HepG2 (cell line): ENCODE measurements around the gene PCBP4. TPM values are rescaled to one million over a fixed set of nuclear protein-coding genes. Genes with fewer than 3 reads are reported as not detected.

Experiments used
- ARHGAP35 ChIP-seq: sonication (generic); formaldehyde crosslinking; IDR thresholded peaks from 2 replicates; pipeline ENCODE4 v1.9.0; 2022; ENCODE audit warnings: mild to moderate bottlenecking, inconsistent platforms, moderate library complexity, missing genetic modification reagents, borderline replicate concordance
- CBX5 ChIP-seq: sonication (generic); formaldehyde crosslinking; IDR thresholded peaks from 2 replicates; pipeline ENCODE4 v1.4.0; 2020; ENCODE audit warnings: missing genetic modification reagents, borderline replicate concordance
- EZH2 ChIP-seq: conservative IDR thresholded peaks from 2 replicates; pipeline ENCODE4 v1.6.1; 2012; ENCODE audit warnings: mild to moderate bottlenecking, low read depth, low read length, moderate library complexity
- GLI4 ChIP-seq: sonication (generic); formaldehyde crosslinking; IDR thresholded peaks from 2 replicates; pipeline ENCODE4 v1.5.1; 2020; ENCODE audit warnings: missing genetic modification reagents, mild to moderate bottlenecking, moderate library complexity, borderline replicate concordance
- MTA1 ChIP-seq: sonication (generic); formaldehyde crosslinking; IDR thresholded peaks from 2 replicates; pipeline ENCODE4 v1.4.0; 2020; ENCODE audit warnings: missing genetic modification reagents, mild to moderate bottlenecking, borderline replicate concordance
- NFKBIZ ChIP-seq: IDR thresholded peaks from 2 replicates; pipeline ENCODE4 v1.6.1; 2018; ENCODE audit warnings: missing genetic modification reagents, missing compliant biosample characterization
- PCBP1 ChIP-seq: fragments of 200-400 bp; formaldehyde crosslinking; IDR thresholded peaks from 2 replicates; pipeline ENCODE4 v1.6.1; 2017; ENCODE audit warnings: mild to moderate bottlenecking, low read depth, low read length, borderline replicate concordance
- SMAD1 ChIP-seq: sonication (generic); formaldehyde crosslinking; IDR thresholded peaks from 2 replicates; pipeline ENCODE4 v1.4.0; 2020; ENCODE audit warnings: missing genetic modification reagents, low read depth, mild to moderate bottlenecking, borderline replicate concordance
- SRY ChIP-seq: sonication (generic); formaldehyde crosslinking; IDR thresholded peaks from 2 replicates; pipeline ENCODE4 v1.8.0; 2022; ENCODE audit warnings: mild to moderate bottlenecking, missing genetic modification reagents
- TEAD3 ChIP-seq: optimal IDR thresholded peaks from 2 replicates; pipeline ENCODE3; 2016; ENCODE audit warnings: borderline replicate concordance
- TRAFD1 ChIP-seq: sonication (generic); formaldehyde crosslinking; IDR thresholded peaks from 2 replicates; pipeline ENCODE4 v1.5.1; 2020; ENCODE audit warnings: missing genetic modification reagents, mild to moderate bottlenecking, borderline replicate concordance
- ZBTB26 ChIP-seq: IDR thresholded peaks from 2 replicates; pipeline ENCODE4 v1.6.1; 2016; ENCODE audit warnings: missing compliant biosample characterization, missing genetic modification reagents, borderline replicate concordance
- ZC3H13 ChIP-seq: sonication (generic); formaldehyde crosslinking; IDR thresholded peaks from 2 replicates; pipeline ENCODE4 v1.8.1; 2023; ENCODE audit warnings: mild to moderate bottlenecking, missing genetic modification reagents, moderate library complexity
- ZFP90 ChIP-seq: sonication (generic); formaldehyde crosslinking; IDR thresholded peaks from 2 replicates; pipeline ENCODE4 v1.8.0; 2022; ENCODE audit warnings: missing genetic modification reagents, mild to moderate bottlenecking, inconsistent platforms, borderline replicate concordance
- ZNF17 ChIP-seq: sonication (generic); formaldehyde crosslinking; IDR thresholded peaks from 2 replicates; pipeline ENCODE4 v1.5.0; 2020; ENCODE audit warnings: mild to moderate bottlenecking, missing genetic modification reagents
- ZNF550 ChIP-seq: sonication (generic); formaldehyde crosslinking; IDR thresholded peaks from 2 replicates; pipeline ENCODE4 v1.4.0; 2020; ENCODE audit warnings: mild to moderate bottlenecking, missing genetic modification reagents, borderline replicate concordance
- ZNF572 ChIP-seq: sonication (generic); formaldehyde crosslinking; IDR thresholded peaks from 2 replicates; pipeline ENCODE4 v1.5.1; 2020; ENCODE audit warnings: mild to moderate bottlenecking, missing genetic modification reagents
- ZNF709 ChIP-seq: sonication (generic); formaldehyde crosslinking; IDR thresholded peaks from 2 replicates; pipeline ENCODE4 v1.5.0; 2020; ENCODE audit warnings: mild to moderate bottlenecking, missing genetic modification reagents
- polyA plus RNA-seq, 8 experiments: library from polyadenylated mRNA; depleted of rRNA in 3 of 8; stranded (reverse) in 7 of 8; unstranded in 1 of 8; fragments of >200 nt; fragmentation: Illumina TruSeq in 4 of 8; extraction: Trizol in 4 of 8; gene quantifications; 2 replicates each; pipeline versions ENCODE4 v1.2.1 to v1.2.3, GENCODE V29; 2011 to 2016; ENCODE audit warnings: low read depth in 4 of 8, missing spikeins in 1 of 8, mixed read lengths in 1 of 8; ENCODE audit not compliant: insufficient read depth in 1 of 8
- total RNA-seq, 5 experiments: library from RNA; depleted of rRNA; stranded (reverse); fragments of >200 nt; fragmentation: Illumina TruSeq; extraction: Trizol; gene quantifications; 2 replicates each; pipeline ENCODE4 v1.2.3, GENCODE V29; 2016; ENCODE audit warnings: low read depth in 1 of 5
- TF ChIP-seq, protein P1 (sequence below): sonication (generic); formaldehyde crosslinking; IDR thresholded peaks from 2 replicates; pipeline ENCODE4 v1.5.0; 2020; ENCODE audit warnings: mild to moderate bottlenecking, missing genetic modification reagents, moderate library complexity
- TF ChIP-seq, protein P2 (sequence below): sonication (generic); formaldehyde crosslinking; IDR thresholded peaks from 2 replicates; pipeline ENCODE4 v1.4.0; 2020; ENCODE audit warnings: missing genetic modification reagents

The PCBP4 gene
- total and polyA plus RNA-seq, 2 of the 13 experiments (the other 11 are each of a cell fraction or from before 2014, with no cell fraction given) = 36.8 to 51.3 TPM

DNA sequence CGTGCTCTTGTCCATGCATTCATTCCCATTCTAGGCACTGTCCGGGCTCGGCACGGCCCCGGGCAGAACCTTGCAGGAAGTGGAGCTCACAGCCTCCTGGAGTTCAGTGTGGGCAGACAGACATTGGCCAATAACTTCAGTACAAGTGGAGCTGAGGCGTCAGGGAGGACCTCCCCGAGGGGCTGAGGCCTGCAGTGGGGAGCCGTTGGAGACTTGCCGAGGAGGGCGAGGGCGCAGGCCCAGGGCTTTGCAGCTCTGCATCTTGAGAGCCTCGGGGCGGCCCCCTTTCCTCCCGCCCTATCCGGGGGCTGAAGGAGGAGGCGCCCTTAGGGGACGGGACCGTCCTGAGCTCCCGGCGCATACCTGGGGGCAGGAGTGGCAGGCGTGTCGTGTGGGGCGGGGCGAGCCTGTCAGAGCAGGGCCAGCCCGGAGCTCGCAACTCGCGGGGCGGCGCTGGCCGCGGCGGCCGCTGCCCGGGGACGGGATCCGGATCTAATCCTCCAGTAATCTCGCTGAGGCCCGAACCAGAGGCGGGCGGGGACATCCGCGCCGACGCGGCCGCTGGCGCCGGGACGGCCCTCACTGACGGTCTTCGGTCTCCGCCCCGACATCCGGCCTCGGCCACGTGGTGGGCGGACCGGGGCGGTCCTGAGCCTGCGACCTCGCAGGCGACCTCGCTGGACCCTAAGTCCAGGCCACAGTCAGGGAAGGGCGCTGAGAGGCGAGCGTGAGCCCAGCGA, 15.8 kb upstream of the PCBP4 start, which contains the start of gene ACY1 (continued):
- TF ChIP-seq, protein P1, sequence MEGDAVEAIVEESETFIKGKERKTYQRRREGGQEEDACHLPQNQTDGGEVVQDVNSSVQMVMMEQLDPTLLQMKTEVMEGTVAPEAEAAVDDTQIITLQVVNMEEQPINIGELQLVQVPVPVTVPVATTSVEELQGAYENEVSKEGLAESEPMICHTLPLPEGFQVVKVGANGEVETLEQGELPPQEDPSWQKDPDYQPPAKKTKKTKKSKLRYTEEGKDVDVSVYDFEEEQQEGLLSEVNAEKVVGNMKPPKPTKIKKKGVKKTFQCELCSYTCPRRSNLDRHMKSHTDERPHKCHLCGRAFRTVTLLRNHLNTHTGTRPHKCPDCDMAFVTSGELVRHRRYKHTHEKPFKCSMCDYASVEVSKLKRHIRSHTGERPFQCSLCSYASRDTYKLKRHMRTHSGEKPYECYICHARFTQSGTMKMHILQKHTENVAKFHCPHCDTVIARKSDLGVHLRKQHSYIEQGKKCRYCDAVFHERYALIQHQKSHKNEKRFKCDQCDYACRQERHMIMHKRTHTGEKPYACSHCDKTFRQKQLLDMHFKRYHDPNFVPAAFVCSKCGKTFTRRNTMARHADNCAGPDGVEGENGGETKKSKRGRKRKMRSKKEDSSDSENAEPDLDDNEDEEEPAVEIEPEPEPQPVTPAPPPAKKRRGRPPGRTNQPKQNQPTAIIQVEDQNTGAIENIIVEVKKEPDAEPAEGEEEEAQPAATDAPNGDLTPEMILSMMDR (CRISPR knock-in tag) = no peak
- TF ChIP-seq TRAFD1 (CRISPR knock-in tag) = no peak
- TF ChIP-seq ZNF550 = no peak; the same call in 1 of the 2 replicates
- TF ChIP-seq SMAD1 = peak; percentile 91
- TF ChIP-seq EZH2 = no peak
- no peak; the same call in 1 of the 2 replicates for TF ChIP-seq ARHGAP35 (CRISPR knock-in tag)
- peak; percentile 45; the same call in 1 of the 2 replicates for TF ChIP-seq SRY (CRISPR knock-in tag)
- TF ChIP-seq ZBTB26 (CRISPR knock-in tag) = peak; percentile 39
- TF ChIP-seq, protein P2, sequence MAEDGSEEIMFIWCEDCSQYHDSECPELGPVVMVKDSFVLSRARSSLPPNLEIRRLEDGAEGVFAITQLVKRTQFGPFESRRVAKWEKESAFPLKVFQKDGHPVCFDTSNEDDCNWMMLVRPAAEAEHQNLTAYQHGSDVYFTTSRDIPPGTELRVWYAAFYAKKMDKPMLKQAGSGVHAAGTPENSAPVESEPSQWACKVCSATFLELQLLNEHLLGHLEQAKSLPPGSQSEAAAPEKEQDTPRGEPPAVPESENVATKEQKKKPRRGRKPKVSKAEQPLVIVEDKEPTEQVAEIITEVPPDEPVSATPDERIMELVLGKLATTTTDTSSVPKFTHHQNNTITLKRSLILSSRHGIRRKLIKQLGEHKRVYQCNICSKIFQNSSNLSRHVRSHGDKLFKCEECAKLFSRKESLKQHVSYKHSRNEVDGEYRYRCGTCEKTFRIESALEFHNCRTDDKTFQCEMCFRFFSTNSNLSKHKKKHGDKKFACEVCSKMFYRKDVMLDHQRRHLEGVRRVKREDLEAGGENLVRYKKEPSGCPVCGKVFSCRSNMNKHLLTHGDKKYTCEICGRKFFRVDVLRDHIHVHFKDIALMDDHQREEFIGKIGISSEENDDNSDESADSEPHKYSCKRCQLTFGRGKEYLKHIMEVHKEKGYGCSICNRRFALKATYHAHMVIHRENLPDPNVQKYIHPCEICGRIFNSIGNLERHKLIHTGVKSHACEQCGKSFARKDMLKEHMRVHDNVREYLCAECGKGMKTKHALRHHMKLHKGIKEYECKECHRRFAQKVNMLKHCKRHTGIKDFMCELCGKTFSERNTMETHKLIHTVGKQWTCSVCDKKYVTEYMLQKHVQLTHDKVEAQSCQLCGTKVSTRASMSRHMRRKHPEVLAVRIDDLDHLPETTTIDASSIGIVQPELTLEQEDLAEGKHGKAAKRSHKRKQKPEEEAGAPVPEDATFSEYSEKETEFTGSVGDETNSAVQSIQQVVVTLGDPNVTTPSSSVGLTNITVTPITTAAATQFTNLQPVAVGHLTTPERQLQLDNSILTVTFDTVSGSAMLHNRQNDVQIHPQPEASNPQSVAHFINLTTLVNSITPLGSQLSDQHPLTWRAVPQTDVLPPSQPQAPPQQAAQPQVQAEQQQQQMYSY = peak; percentile 84; the same call in 1 of the 2 replicates
- 0 out of 2 replicates have a peak, but pooled peaks have one; percentile 6 for TF ChIP-seq ZFP90 (CRISPR knock-in tag)
- TF ChIP-seq NFKBIZ (CRISPR knock-in tag) = peak; percentile 46; the same call in 1 of the 2 replicates
- peak; percentile 23; the same call in 1 of the 2 replicates for TF ChIP-seq ZNF572
- TF ChIP-seq ZNF709 (CRISPR knock-in tag) = peak; percentile 79; the same call in 1 of the 2 replicates
- no peak for TF ChIP-seq ZNF17 (CRISPR knock-in tag)
- TF ChIP-seq CBX5 (CRISPR knock-in tag) = no peak; the same call in 1 of the 2 replicates
- TF ChIP-seq MTA1 (CRISPR knock-in tag) = peak; percentile 82; the same call in 1 of the 2 replicates
- TF ChIP-seq GLI4 (CRISPR knock-in tag) = peak; percentile 59; the same call in 1 of the 2 replicates
- peak; percentile 73 for TF ChIP-seq TEAD3 (CRISPR knock-in tag)
- peak; percentile 70; the same call in 1 of the 2 replicates for TF ChIP-seq ZC3H13 (CRISPR knock-in tag)
- TF ChIP-seq PCBP1 = no peak
